BE2C (cell line): ENCODE results near the gene MINDY4.

Experiments used
- DNase-seq: peaks from one replicate; pipeline ENCODE4 v3.0.0-alpha.2; 2020
- H3K27me3 ChIP-seq: fragments of 250-450 bp; sonication (Bioruptor Pico); 2 replicates; pipeline ENCODE4 v1.5.1; 2020; ENCODE audit warnings: mild to moderate bottlenecking
- H3K36me3 ChIP-seq: fragments of 250-450 bp; sonication (Bioruptor Pico); 2 replicates; pipeline ENCODE4 v1.5.1; 2020; ENCODE audit warnings: mild to moderate bottlenecking
- H3K4me1 ChIP-seq: fragments of 250-450 bp; sonication (Bioruptor Pico); 2 replicates; pipeline ENCODE4 v1.5.1; 2020
- H3K4me3 ChIP-seq: 2 replicates; pipeline ENCODE4 v1.5.1; 2011; ENCODE audit warnings: low read depth, low read length
- H3K9me3 ChIP-seq: fragments of 250-450 bp; sonication (Bioruptor Pico); 2 replicates; pipeline ENCODE4 v1.5.1; 2020
- CTCF ChIP-seq: IDR thresholded peaks from 2 replicates; pipeline ENCODE4 v1.5.1; 2012; ENCODE audit warnings: mild to moderate bottlenecking, low read depth, low read length

MINDY4 gene

GRCh38 chr7:30835396-30835915, 64.2 kb downstream of the MINDY4 start:
- H3K4me1 ChIP-seq = no peaks in the 10 kb centered on the region
- H3K9me3 ChIP-seq = peaks cover 6% of the 10 kb centered on the region; the same call in 1 of the 2 replicates
- H3K27me3 ChIP-seq = no peaks in the 10 kb centered on the region
- DNase-seq = no peak
- H3K36me3 ChIP-seq = peaks cover 3% of the 10 kb centered on the region; the same call in 1 of the 2 replicates
- H3K4me3 ChIP-seq = no peak overlapping the region
- TF ChIP-seq CTCF = no peak

- Histone ChIP-seq H3K4me3 (no peak overlapping the region), H3K36me3 (peaks cover 3% of the 10 kb centered on the region; the same call in 1 of the 2 replicates), H3K27me3 (no peaks in the 10 kb centered on the region), H3K9me3 (peaks cover 6% of the 10 kb centered on the region; the same call in 1 of the 2 replicates), H3K4me1 (no peaks in the 10 kb centered on the region)
- TF ChIP-seq CTCF = no peak
- DNase-seq = no peak
Measured at GRCh38 chr7:30836991-30837390, 65.8 kb downstream of the MINDY4 start.

GRCh38 chr7:30837581-30837980, 66.4 kb downstream of the MINDY4 start:
- Histone ChIP-seq H3K4me1 (no peaks in the 10 kb centered on the region), H3K27me3 (no peaks in the 10 kb centered on the region), H3K9me3 (peaks cover 6% of the 10 kb centered on the region; the same call in 1 of the 2 replicates), H3K36me3 (peaks cover 3% of the 10 kb centered on the region; the same call in 1 of the 2 replicates), H3K4me3 (no peak overlapping the region)
- TF ChIP-seq CTCF = no peak
- DNase-seq = no peak

GRCh38 chr7:30838008-30838407, 66.8 kb downstream of the MINDY4 start:
- no peak for TF ChIP-seq CTCF
- no peaks in the 10 kb centered on the region for H3K27me3 ChIP-seq
- no peak overlapping the region for H3K4me3 ChIP-seq
- H3K4me1 ChIP-seq = no peaks in the 10 kb centered on the region; the same call in 1 of the 2 replicates
- peaks cover 4% of the 10 kb centered on the region; the same call in 1 of the 2 replicates for H3K9me3 ChIP-seq
- H3K36me3 ChIP-seq = peaks cover 3% of the 10 kb centered on the region; the same call in 1 of the 2 replicates
- DNase-seq = no peak

- H3K9me3 ChIP-seq = no peaks in the 10 kb centered on the region
- no peak overlapping the region for H3K4me3 ChIP-seq
- H3K27me3 ChIP-seq = no peaks in the 10 kb centered on the region
- TF ChIP-seq CTCF = no peak
- DNase-seq = no peak
- no peaks in the 10 kb centered on the region for H3K36me3 ChIP-seq
- H3K4me1 ChIP-seq = no peaks in the 10 kb centered on the region; the same call in none of the 2 replicates
Measured at GRCh38 chr7:30840141-30841024, 69.2 kb downstream of the MINDY4 start.
